GM15510 (cell line): Measurements from ENCODE around the gene PIF1.

Source experiments
- POLR2A ChIP-seq: IDR thresholded peaks from 3 replicates; pipeline ENCODE4 v1.6.1; 2011; ENCODE audit warnings: borderline replicate concordance; ENCODE audit not compliant: insufficient read length; ENCODE audit errors: extremely low read depth

The PIF1 gene

DNA sequence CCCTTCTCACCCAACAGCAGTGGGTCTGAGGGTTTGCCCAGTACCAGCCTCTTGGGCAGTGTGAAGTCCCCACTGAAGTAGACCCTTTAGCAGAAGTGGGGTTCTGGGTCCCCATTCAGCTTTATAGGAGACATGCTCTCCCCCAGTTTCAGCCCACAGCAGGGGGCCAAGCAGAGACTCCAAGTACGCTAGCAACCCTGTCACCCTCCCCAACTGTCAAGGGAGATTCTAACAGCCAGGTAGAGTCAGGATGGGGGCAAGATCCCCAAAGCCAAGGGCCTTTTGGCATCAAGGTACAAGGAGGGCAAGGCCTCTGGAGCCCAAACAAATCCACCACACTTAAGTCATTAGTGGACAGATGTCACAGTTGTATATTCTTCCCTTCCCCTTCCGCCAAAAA lies 51.8 kb downstream of the PIF1 start:
- no peak for TF ChIP-seq POLR2A

- TF ChIP-seq POLR2A = no peak
Observed at GRCh38 chr15:64772964-64773363, 52.5 kb downstream of the PIF1 start.

- TF ChIP-seq POLR2A = no peak
Observed at GRCh38 chr15:64772488-64772887, 53.0 kb downstream of the PIF1 start.

- TF ChIP-seq POLR2A = no peak
Observed at GRCh38 chr15:64770626-64771025, 54.8 kb downstream of the PIF1 start.

DNA sequence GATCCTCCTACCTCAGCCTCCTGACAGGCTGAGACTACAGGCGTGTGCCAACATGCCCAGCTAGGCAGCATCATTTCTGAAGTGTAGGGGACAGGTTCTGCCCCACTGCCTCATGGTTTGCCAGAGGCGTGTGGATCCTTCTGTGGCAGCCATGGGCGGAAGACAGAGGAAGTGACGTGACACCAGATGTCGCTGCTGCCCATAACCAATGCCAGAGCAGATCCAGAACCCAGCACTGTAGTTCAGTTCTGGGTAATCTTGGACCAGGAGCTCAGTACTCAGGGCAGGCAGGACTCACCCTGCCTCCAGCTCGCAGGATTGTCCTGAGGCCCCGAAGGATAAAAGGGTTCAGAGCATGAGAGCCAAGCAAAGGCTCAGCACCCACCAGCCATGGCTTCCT lies 58.2 kb downstream of the PIF1 start:
- TF ChIP-seq POLR2A = no peak

DNA sequence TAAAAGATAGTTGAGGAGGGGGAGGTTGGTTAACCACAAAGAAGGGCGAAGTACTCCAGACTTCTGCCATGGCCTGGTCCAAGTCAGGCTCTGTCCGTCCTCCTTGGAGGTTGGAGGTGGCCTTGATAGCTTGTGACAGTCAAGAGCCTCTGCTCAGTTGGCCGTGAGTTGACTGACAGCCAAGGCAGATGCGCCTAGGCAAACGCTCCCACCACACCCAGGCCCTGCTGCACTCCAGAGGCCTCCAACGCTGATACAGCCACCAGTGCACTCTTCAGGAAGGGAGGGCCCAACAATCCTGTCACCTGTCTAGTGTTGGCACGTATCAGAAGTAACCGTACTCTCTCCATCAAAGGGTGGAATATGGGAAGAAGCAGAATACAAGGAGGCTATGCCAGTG lies 59.4 kb downstream of the PIF1 start:
- TF ChIP-seq POLR2A = no peak
